NCI-H345 (cell line): ENCODE measurements around the gene RPL39.
"Not testable (repeated sequence)": the region's sequence is repeated elsewhere in the genome, so short reads cannot be mapped to it uniquely, and the experiment has no call there.

Experiments
- DNase-seq: peaks from one replicate; lab custom pipeline; 2025; lab: John Stamatoyannopoulos, UW

Gene RPL39

GRCh38 chrX:119791437-119792231 lies at the start of gene RPL39:
TSS of gene RPL39 (minus strand) at chrX:119791630. CDS start at chrX:119791576, 54 bp downstream.
- DNase-seq: peak; percentile 90

- DNase-seq: no peak
These were observed 42.5 kb upstream of the RPL39 start for GRCh38 chrX:119833905-119834304.

- no peak for DNase-seq
These were observed 37.0 kb upstream of the RPL39 start for GRCh38 chrX:119828446-119828845.

- no peak for DNase-seq
These were observed 35.0 kb upstream of the RPL39 start for GRCh38 chrX:119826399-119826959.

GRCh38 chrX:119824221-119824620 lies 32.8 kb upstream of the RPL39 start:
- DNase-seq: not testable (repeated sequence)

GRCh38 chrX:119821703-119822102 lies 30.3 kb upstream of the RPL39 start:
- not testable (repeated sequence) for DNase-seq

GRCh38 chrX:119817130-119817690 lies 25.8 kb upstream of the RPL39 start:
- no peak for DNase-seq

GRCh38 chrX:119816300-119816699 lies 24.9 kb upstream of the RPL39 start:
- DNase-seq: no peak

- DNase-seq: no peak
These were observed 17.8 kb upstream of the RPL39 start for GRCh38 chrX:119809185-119809666.

GRCh38 chrX:119808461-119808860 lies 17.0 kb upstream of the RPL39 start:
- not testable (repeated sequence) for DNase-seq

- DNase-seq: no peak
These were observed 11.1 kb upstream of the RPL39 start for GRCh38 chrX:119802546-119802945.

- DNase-seq: no peak
These were observed 10.1 kb upstream of the RPL39 start for GRCh38 chrX:119801253-119802221.

GRCh38 chrX:119790977-119791436 lies 423 bp downstream of the RPL39 start:
- peak; percentile 31 for DNase-seq

- peak; percentile 0 for DNase-seq
These were observed 6.5 kb downstream of the RPL39 start for GRCh38 chrX:119784747-119785446.

- no peak for DNase-seq
These were observed 8.4 kb downstream of the RPL39 start for GRCh38 chrX:119783026-119783425.

GRCh38 chrX:119778829-119779228 lies 12.6 kb downstream of the RPL39 start:
- DNase-seq: no peak

- DNase-seq: no peak
These were observed 15.8 kb downstream of the RPL39 start for GRCh38 chrX:119775517-119776238.

GRCh38 chrX:119769388-119769787 lies 22.0 kb downstream of the RPL39 start:
- not testable (repeated sequence) for DNase-seq

GRCh38 chrX:119768436-119768835 lies 23.0 kb downstream of the RPL39 start:
- DNase-seq: not testable (repeated sequence)

- no peak for DNase-seq
These were observed 27.5 kb downstream of the RPL39 start for GRCh38 chrX:119763836-119764387.
